Measurements from ENCODE around the gene TCOF1. TPM values are rescaled to one million over a fixed set of nuclear protein-coding genes. Genes with fewer than 3 reads are reported as not detected.
A peak's percentile ranks its signal among the peaks of the same experiment; 100 is the strongest.

TCOF1 gene
- polyA plus RNA-seq, 6 donors from 2014 or later: 5.1 to 31.2 (median 9.3) TPM

- ATAC-seq (ENCODE audit: low read depth in 2 of 2): no peak
- H3K36me3 Mint-ChIP-seq: peaks cover 18 to 32% of the 10 kb centered on the region in 2 donors
- peaks cover 2 to 10% (median 3%) of the 10 kb centered on the region in 3 donors for H3K4me1 Mint-ChIP-seq
- DNase-seq: no peak
- no peaks in the 10 kb centered on the region for H3K9me3 Mint-ChIP-seq
- H3K27ac Mint-ChIP-seq: no peak overlapping the region
- no peaks in the 10 kb centered on the region for H3K27me3 Mint-ChIP-seq
- H3K4me3 Mint-ChIP-seq: no peak overlapping the region
Observed at GRCh38 chr5:150368526-150368925, 11.0 kb downstream of the TCOF1 start.

- Mint-ChIP-seq H3K9me3 (no peaks in the 10 kb centered on the region), H3K36me3 (peaks cover 20 to 53% of the 10 kb centered on the region in 2 donors), H3K4me3 (no peak overlapping the region), H3K27me3 (no peaks in the 10 kb centered on the region), H3K4me1 (peaks cover 0 to 6% (median 4%) of the 10 kb centered on the region in 3 donors), H3K27ac (peak overlapping the region in 1 of 6 donors; percentile 65)
- ATAC-seq (ENCODE audit: low read depth in 2 of 2) (no peak), DNase-seq (no peak)
Observed at GRCh38 chr5:150372639-150373038, 15.1 kb downstream of the TCOF1 start.

GRCh38 chr5:150374651-150375050 lies 17.2 kb downstream of the TCOF1 start:
- peaks cover 25 to 64% of the 10 kb centered on the region in 2 donors for H3K36me3 Mint-ChIP-seq
- DNase-seq (no peak), ATAC-seq (ENCODE audit: low read depth in 2 of 2) (no peak)
- H3K4me3 Mint-ChIP-seq: peak overlapping the region in 1 of 8 donors; percentile 32
- no peaks in the 10 kb centered on the region for H3K27me3 Mint-ChIP-seq
- H3K27ac Mint-ChIP-seq: peak overlapping the region in 3 of 6 donors; percentile 20 to 49 (median 48)
- H3K9me3 Mint-ChIP-seq: no peaks in the 10 kb centered on the region
- peaks cover 0 to 6% (median 0%) of the 10 kb centered on the region in 3 donors for H3K4me1 Mint-ChIP-seq

DNA sequence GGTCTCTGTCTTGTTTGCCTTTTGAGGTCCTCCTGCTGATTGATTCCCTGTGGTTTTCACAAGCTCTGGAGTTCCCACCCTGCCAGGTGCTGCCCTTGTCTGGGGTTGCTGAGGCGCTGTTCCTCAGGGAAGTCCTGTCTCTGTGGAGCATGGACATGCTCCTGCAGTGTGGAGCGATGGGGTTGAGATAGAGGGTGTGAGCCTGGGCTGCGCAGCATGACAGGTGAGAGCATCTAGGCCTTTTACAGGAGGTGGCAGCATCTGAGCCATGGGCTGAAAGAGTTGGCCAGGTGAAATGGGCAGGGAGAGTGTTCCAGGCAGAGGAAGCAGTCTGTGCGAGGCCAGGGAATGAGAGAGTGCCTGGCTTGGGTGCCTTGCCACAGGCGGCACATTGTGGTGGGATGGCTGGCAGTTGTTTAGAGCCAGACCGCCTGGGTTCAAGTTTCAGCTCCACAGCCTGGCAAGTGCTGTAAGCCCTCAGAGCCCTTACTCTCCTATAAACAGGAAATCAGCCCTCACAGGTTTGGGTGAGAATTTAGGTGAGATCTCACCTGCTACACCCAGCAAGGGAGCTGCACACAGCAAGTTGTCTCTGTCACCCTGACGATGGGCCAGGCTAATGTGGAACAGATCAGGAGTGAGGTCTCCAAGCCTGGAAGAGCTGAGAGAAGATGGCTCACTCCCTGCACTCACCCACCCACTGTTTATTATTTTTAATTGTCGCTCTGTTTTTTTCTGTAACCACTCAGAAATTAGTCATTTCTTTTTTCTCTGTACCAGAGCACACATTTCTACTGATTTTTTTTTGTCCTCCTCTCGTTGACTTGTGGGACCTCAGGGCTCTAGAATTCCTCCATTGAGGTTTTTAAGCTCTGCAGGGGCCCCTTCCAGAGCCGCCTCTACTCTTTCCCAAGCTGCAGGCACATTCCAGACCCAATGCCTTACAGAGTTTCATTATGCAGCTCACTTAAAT lies 19.6 kb downstream of the TCOF1 start:
- Mint-ChIP-seq H3K4me1 (peaks cover 0 to 4% (median 0%) of the 10 kb centered on the region in 3 donors), H3K9me3 (no peaks in the 10 kb centered on the region), H3K27me3 (no peaks in the 10 kb centered on the region), H3K27ac (peak overlapping the region in 2 of 6 donors; percentile 70 to 88), H3K4me3 (peak overlapping the region in 1 of 8 donors; percentile 23), H3K36me3 (peaks cover 13 to 47% of the 10 kb centered on the region in 2 donors)
- ATAC-seq (ENCODE audit: low read depth in 2 of 2): peak; percentile 7 to 17
- DNase-seq: no peak

DNA sequence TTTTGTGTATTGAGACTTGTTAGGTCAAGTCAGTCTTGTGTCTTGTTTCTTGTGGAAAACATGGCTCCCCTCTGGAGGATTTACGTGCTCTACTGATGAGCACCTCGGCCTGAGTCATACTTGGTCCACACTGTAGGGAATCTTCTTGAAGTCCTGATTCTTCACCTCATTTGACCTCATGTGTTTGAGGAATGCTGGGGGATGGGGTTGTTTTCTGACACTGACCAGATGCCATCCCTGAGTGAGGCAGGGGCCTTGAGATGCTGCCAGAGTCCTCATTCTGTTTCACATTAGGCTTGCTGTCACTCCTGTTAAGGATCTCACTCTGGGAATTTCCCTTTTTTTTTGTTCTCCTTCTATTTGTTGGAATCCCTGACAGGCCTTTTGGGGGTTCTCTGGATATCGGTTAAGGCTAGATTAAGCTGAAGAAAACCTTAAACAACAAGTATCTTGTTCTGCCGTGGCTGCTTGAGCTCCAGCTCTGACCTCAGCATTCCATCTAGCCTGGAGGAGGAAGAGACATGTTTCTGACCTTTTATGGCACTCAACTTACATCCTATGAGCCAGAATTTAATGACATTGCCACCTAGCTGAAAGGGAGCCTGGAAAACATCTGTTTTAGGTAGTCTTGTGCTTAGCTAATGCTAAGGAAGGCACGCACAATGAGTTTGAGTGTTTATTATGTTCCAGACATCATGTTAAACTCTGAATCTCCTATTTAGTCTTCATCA lies 20.6 kb downstream of the TCOF1 start:
- peak overlapping the region in 2 of 6 donors; percentile 70 to 83 for H3K27ac Mint-ChIP-seq
- H3K27me3 Mint-ChIP-seq: no peaks in the 10 kb centered on the region
- H3K4me1 Mint-ChIP-seq: peaks cover 0 to 4% (median 0%) of the 10 kb centered on the region in 3 donors
- no peaks in the 10 kb centered on the region for H3K9me3 Mint-ChIP-seq
- H3K4me3 Mint-ChIP-seq: peak overlapping the region in 2 of 8 donors; percentile 17 to 41
- ATAC-seq (ENCODE audit: low read depth in 2 of 2) (no peak), DNase-seq (no peak)
- H3K36me3 Mint-ChIP-seq: peaks cover 13 to 48% of the 10 kb centered on the region in 2 donors

DNA sequence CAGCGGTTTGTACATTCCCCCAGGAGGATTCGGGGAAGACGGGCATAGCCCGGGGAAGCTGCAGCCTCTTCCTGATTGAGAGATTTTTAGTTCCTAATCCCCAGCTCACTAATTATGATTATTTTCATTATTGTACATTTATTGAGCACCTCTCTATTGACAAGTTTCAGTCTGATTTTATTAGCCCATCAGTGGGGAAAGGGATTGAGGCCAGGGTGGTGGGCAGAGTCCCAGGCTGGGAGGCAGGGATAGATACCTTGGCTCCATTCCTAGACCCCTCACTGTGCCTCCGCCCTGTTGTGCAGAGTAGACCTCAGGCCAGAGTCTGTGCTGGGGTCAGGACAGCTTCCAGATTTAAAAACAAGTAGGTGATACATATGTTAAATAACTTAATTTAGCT lies 27.2 kb downstream of the TCOF1 start:
- peak overlapping the region in 4 of 6 donors; percentile 30 to 87 (median 42) for H3K27ac Mint-ChIP-seq
- H3K4me1 Mint-ChIP-seq: peaks cover 0 to 9% (median 3%) of the 10 kb centered on the region in 3 donors
- DNase-seq (no peak), ATAC-seq (ENCODE audit: low read depth in 2 of 2) (no peak)
- peaks cover 8 to 11% of the 10 kb centered on the region in 2 donors for H3K36me3 Mint-ChIP-seq
- H3K27me3 Mint-ChIP-seq: no peaks in the 10 kb centered on the region
- no peaks in the 10 kb centered on the region for H3K9me3 Mint-ChIP-seq
- no peak overlapping the region for H3K4me3 Mint-ChIP-seq

- peak overlapping the region in 2 of 8 donors; percentile 63 to 73 for H3K4me3 Mint-ChIP-seq
- H3K36me3 Mint-ChIP-seq: peaks cover 8 to 11% of the 10 kb centered on the region in 2 donors
- ATAC-seq (ENCODE audit: low read depth in 2 of 2) (no peak), DNase-seq (no peak)
- H3K27me3 Mint-ChIP-seq: no peaks in the 10 kb centered on the region
- peaks cover 0 to 9% (median 3%) of the 10 kb centered on the region in 3 donors for H3K4me1 Mint-ChIP-seq
- H3K9me3 Mint-ChIP-seq: no peaks in the 10 kb centered on the region
- peak overlapping the region in 5 of 6 donors; percentile 30 to 95 (median 80) for H3K27ac Mint-ChIP-seq
Observed at GRCh38 chr5:150386024-150386855, 28.7 kb downstream of the TCOF1 start.

- ATAC-seq (ENCODE audit: low read depth in 2 of 2) (peak in 1 of 2 donors; percentile 6), DNase-seq (no peak)
- no peaks in the 10 kb centered on the region for H3K9me3 Mint-ChIP-seq
- H3K4me1 Mint-ChIP-seq: peaks cover 0 to 6% (median 5%) of the 10 kb centered on the region in 3 donors
- H3K4me3 Mint-ChIP-seq: peak overlapping the region in 3 of 8 donors; percentile 37 to 96 (median 49)
- H3K27ac Mint-ChIP-seq: peak overlapping the region in 5 of 6 donors; percentile 2 to 93 (median 69)
- H3K27me3 Mint-ChIP-seq: no peaks in the 10 kb centered on the region
- no peaks in the 10 kb centered on the region for H3K36me3 Mint-ChIP-seq
Observed at GRCh38 chr5:150389531-150390266, 32.2 kb downstream of the TCOF1 start.

- Mint-ChIP-seq H3K27me3 (no peaks in the 10 kb centered on the region), H3K36me3 (peaks cover 4 to 6% of the 10 kb centered on the region in 2 donors), H3K4me1 (peaks cover 6 to 15% (median 8%) of the 10 kb centered on the region in 3 donors), H3K9me3 (no peaks in the 10 kb centered on the region), H3K4me3 (peak overlapping the region in 2 of 8 donors; percentile 41 to 96), H3K27ac (peak overlapping the region in 5 of 6 donors; percentile 82 to 94 (median 90))
- DNase-seq (no peak), ATAC-seq (ENCODE audit: low read depth in 2 of 2) (no peak)
Observed at GRCh38 chr5:150391064-150391834, 33.8 kb downstream of the TCOF1 start.

DNA sequence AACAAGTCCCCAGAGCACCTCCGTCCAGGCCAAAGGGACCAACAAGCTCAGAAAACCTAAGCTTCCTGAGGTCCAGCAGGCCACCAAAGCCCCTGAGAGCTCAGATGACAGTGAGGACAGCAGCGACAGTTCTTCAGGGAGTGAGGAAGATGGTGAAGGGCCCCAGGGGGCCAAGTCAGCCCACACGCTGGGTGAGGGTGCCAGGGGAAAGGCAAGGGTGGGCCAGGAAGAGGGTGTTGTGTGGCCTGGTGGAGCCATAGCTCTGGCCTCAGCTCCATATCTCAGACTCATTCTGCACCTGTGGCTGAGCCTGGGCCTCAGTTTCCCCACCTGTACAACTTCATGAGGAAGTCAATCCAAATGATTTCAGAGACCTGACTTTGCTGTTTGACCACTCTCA lies 34.5 kb downstream of the TCOF1 start:
- H3K4me1 Mint-ChIP-seq: peaks cover 9 to 20% (median 11%) of the 10 kb centered on the region in 3 donors
- H3K4me3 Mint-ChIP-seq: peak overlapping the region in 2 of 8 donors; percentile 23 to 96
- peak overlapping the region in 5 of 6 donors; percentile 80 to 94 (median 83) for H3K27ac Mint-ChIP-seq
- ATAC-seq (ENCODE audit: low read depth in 2 of 2) (no peak), DNase-seq (no peak)
- H3K9me3 Mint-ChIP-seq: no peaks in the 10 kb centered on the region
- H3K27me3 Mint-ChIP-seq: peaks cover 0 to 4% (median 0%) of the 10 kb centered on the region in 3 donors
- peaks cover 9 to 10% of the 10 kb centered on the region in 2 donors for H3K36me3 Mint-ChIP-seq

DNA sequence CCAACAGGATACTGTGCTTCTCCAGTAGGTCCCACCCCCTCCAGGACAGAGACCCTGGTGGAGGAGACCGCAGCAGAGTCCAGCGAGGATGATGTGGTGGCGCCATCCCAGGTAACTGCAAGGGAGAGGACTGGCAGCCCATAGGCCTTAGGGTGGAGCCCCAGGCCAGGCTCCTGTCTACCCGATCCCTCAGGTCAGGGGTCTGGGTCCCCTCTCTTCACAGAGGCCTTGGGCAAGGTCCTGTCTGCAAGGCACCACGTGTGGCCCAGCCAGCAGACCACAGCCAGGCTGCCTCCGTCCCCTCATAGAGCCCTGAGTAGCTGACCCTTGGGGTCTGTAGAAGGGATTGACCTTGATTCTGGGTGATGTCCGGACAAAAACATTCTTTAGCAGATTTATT lies 35.2 kb downstream of the TCOF1 start:
- H3K27ac Mint-ChIP-seq: peak overlapping the region in 5 of 6 donors; percentile 33 to 100 (median 51)
- ATAC-seq (ENCODE audit: low read depth in 2 of 2): no peak
- no peak for DNase-seq
- H3K4me1 Mint-ChIP-seq: peaks cover 9 to 25% (median 13%) of the 10 kb centered on the region in 3 donors
- H3K9me3 Mint-ChIP-seq: no peaks in the 10 kb centered on the region
- peaks cover 9 to 10% of the 10 kb centered on the region in 2 donors for H3K36me3 Mint-ChIP-seq
- H3K4me3 Mint-ChIP-seq: peak overlapping the region in 2 of 8 donors; percentile 50 to 96
- H3K27me3 Mint-ChIP-seq: peaks cover 0 to 6% (median 0%) of the 10 kb centered on the region in 3 donors
